Measurements from ENCODE around the gene PGC. TPM values are rescaled to one million over a fixed set of nuclear protein-coding genes. Genes with fewer than 3 reads are reported as not detected.

Gene PGC
- total and polyA plus RNA-seq, 9 of the 15 experiments (the other 6 are each of a cell fraction or from before 2014, with no cell fraction given), result 0.17 to 0.40 TPM; not detected in 7

- peak; percentile 91 to 97 (median 94) for TF ChIP-seq CTCF (IDR thresholded peaks at IDR 0.05 in 2 of 3, conservative IDR thresholded peaks at IDR 0.05 in 1 of 3; ENCODE audit: insufficient read depth in 2 of 3, low read depth in 1 of 3, low read length in 3 of 3)
- TF ChIP-seq SIX5 (IDR thresholded peaks at IDR 0.05; ENCODE audit: borderline replicate concordance in 1 of 2, insufficient read depth in 1 of 2, low read depth in 1 of 2, low read length in 2 of 2), result peak; percentile 98
- TF ChIP-seq SAP30 (IDR thresholded peaks at IDR 0.05; ENCODE audit: borderline replicate concordance, insufficient read depth, low read depth, low read length, poor library complexity, severe bottlenecking), result no peak
- TF ChIP-seq ZNF143 (CRISPR knock-in tag; IDR thresholded peaks at IDR 0.05), result peak; percentile 95
- peak; percentile 92 for TF ChIP-seq CREM (IDR thresholded peaks at IDR 0.05; ENCODE audit: low read depth)
- 0 out of 2 replicates have a peak, but pooled peaks have one; percentile 27 for TF ChIP-seq ZNF583 (CRISPR knock-in tag; IDR thresholded peaks at IDR 0.05)
- no peak for TF ChIP-seq ZNF507 (tag; conservative IDR thresholded peaks at IDR 0.05)
- TF ChIP-seq, protein P1, sequence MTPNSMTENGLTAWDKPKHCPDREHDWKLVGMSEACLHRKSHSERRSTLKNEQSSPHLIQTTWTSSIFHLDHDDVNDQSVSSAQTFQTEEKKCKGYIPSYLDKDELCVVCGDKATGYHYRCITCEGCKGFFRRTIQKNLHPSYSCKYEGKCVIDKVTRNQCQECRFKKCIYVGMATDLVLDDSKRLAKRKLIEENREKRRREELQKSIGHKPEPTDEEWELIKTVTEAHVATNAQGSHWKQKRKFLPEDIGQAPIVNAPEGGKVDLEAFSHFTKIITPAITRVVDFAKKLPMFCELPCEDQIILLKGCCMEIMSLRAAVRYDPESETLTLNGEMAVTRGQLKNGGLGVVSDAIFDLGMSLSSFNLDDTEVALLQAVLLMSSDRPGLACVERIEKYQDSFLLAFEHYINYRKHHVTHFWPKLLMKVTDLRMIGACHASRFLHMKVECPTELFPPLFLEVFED (CRISPR knock-in tag; conservative IDR thresholded peaks at IDR 0.05), result no peak
- peak; percentile 66; the same call in 1 of the 2 replicates for TF ChIP-seq SREBF1 (IDR thresholded peaks at IDR 0.05; ENCODE audit: borderline replicate concordance, low read depth, low read length)
- TF ChIP-seq IFI16 (CRISPR knock-in tag; IDR thresholded peaks at IDR 0.05), result no peak
- no peak for TF ChIP-seq TCF3 (CRISPR knock-in tag; IDR thresholded peaks at IDR 0.05)
- 0 out of 2 replicates have a peak, but pooled peaks have one; percentile 73 for TF ChIP-seq ZNF76 (CRISPR knock-in tag; IDR thresholded peaks at IDR 0.05; ENCODE audit: borderline replicate concordance)
- TF ChIP-seq CHD4 (IDR thresholded peaks at IDR 0.05; ENCODE audit: insufficient read depth, insufficient replicate concordance, low read depth, low read length, poor library complexity, severe bottlenecking), result no peak
- no peak for TF ChIP-seq HOXB6 (CRISPR knock-in tag; IDR thresholded peaks at IDR 0.05; ENCODE audit: borderline replicate concordance)
- TF ChIP-seq GATAD2A (IDR thresholded peaks at IDR 0.05), result no peak
- no peak for TF ChIP-seq YBX1 (IDR thresholded peaks at IDR 0.05)
- TF ChIP-seq POLR2A (conservative IDR thresholded peaks at IDR 0.05), result no peak
- TF ChIP-seq PRMT5 (CRISPR knock-in tag; IDR thresholded peaks at IDR 0.05), result no peak
- TF ChIP-seq SLC30A9 (CRISPR knock-in tag; IDR thresholded peaks at IDR 0.05), result no peak
- no peak for TF ChIP-seq PHF21A (IDR thresholded peaks at IDR 0.05; ENCODE audit: borderline replicate concordance, low read depth)
- no peak for TF ChIP-seq NELFE (IDR thresholded peaks at IDR 0.05; ENCODE audit: insufficient read depth, insufficient read length)
- TF ChIP-seq, protein P2, sequence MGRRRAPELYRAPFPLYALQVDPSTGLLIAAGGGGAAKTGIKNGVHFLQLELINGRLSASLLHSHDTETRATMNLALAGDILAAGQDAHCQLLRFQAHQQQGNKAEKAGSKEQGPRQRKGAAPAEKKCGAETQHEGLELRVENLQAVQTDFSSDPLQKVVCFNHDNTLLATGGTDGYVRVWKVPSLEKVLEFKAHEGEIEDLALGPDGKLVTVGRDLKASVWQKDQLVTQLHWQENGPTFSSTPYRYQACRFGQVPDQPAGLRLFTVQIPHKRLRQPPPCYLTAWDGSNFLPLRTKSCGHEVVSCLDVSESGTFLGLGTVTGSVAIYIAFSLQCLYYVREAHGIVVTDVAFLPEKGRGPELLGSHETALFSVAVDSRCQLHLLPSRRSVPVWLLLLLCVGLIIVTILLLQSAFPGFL (CRISPR knock-in tag; IDR thresholded peaks at IDR 0.05), result no peak; the same call in 1 of the 2 replicates
Measured at GRCh38 chr6:41735427-41736185, 11.6 kb downstream of the PGC start, which contains the start of gene TFEB (continued).
